HepG2 (cell line): ENCODE measurements around the gene DHX16. TPM values are rescaled to one million over a fixed set of nuclear protein-coding genes. Genes with fewer than 3 reads are reported as not detected.

Source experiments
- DRAP1 ChIP-seq: IDR thresholded peaks from 2 replicates; pipeline ENCODE4 v1.6.1; 2016; ENCODE audit warnings: missing genetic modification reagents, missing compliant biosample characterization
- GATAD2A ChIP-seq: IDR thresholded peaks from 2 replicates; pipeline ENCODE4 v1.6.1; 2016
- HOXA7 ChIP-seq: sonication (generic); formaldehyde crosslinking; IDR thresholded peaks from 2 replicates; pipeline ENCODE4 v1.8.1; 2022; ENCODE audit warnings: mild to moderate bottlenecking, missing genetic modification reagents, moderate library complexity
- JUNB ChIP-seq: sonication (generic); formaldehyde crosslinking; IDR thresholded peaks from 2 replicates; pipeline ENCODE4 v1.8.0; 2022; ENCODE audit warnings: missing genetic modification reagents, mild to moderate bottlenecking, borderline replicate concordance
- JUND ChIP-seq: sonication (generic); formaldehyde crosslinking; IDR thresholded peaks from 2 replicates; pipeline ENCODE4 v1.8.0; 2022; ENCODE audit warnings: mild to moderate bottlenecking, missing genetic modification reagents
- MZF1 ChIP-seq: sonication (generic); formaldehyde crosslinking; IDR thresholded peaks from 2 replicates; pipeline ENCODE4 v1.8.1; 2023; ENCODE audit warnings: mild to moderate bottlenecking, missing genetic modification reagents, borderline replicate concordance
- RERE ChIP-seq: IDR thresholded peaks from 2 replicates; pipeline ENCODE4 v1.6.1; 2016; ENCODE audit warnings: low read depth, missing genetic modification reagents, missing compliant biosample characterization
- SP2 ChIP-seq: sonication (generic); formaldehyde crosslinking; IDR thresholded peaks from 2 replicates; pipeline ENCODE4 v1.5.1; 2020; ENCODE audit warnings: mild to moderate bottlenecking, missing genetic modification reagents
- ZBED4 ChIP-seq: sonication (generic); formaldehyde crosslinking; IDR thresholded peaks from 2 replicates; pipeline ENCODE4 v1.4.0; 2020; ENCODE audit warnings: missing genetic modification reagents, borderline replicate concordance
- ZFP41 ChIP-seq: sonication (generic); formaldehyde crosslinking; IDR thresholded peaks from 2 replicates; pipeline ENCODE4 v1.4.0; 2020; ENCODE audit warnings: mild to moderate bottlenecking, missing genetic modification reagents, borderline replicate concordance
- ZNF136 ChIP-seq: sonication (generic); formaldehyde crosslinking; IDR thresholded peaks from 2 replicates; pipeline ENCODE4 v1.8.1; 2022; ENCODE audit warnings: low read depth, mild to moderate bottlenecking, moderate library complexity, missing genetic modification reagents
- ZNF292 ChIP-seq: sonication (generic); formaldehyde crosslinking; IDR thresholded peaks from 2 replicates; pipeline ENCODE4 v1.8.1; 2022; ENCODE audit warnings: mild to moderate bottlenecking, low read depth, missing genetic modification reagents, borderline replicate concordance
- ZNF557 ChIP-seq: sonication (generic); formaldehyde crosslinking; IDR thresholded peaks from 2 replicates; pipeline ENCODE4 v1.4.0; 2020; ENCODE audit warnings: missing genetic modification reagents
- ZNF558 ChIP-seq: sonication (generic); formaldehyde crosslinking; IDR thresholded peaks from 2 replicates; pipeline ENCODE4 v1.9.0; 2022; ENCODE audit warnings: mild to moderate bottlenecking, missing genetic modification reagents, borderline replicate concordance
- ZSCAN25 ChIP-seq: sonication (generic); formaldehyde crosslinking; IDR thresholded peaks from 2 replicates; pipeline ENCODE4 v1.8.0; 2022; ENCODE audit warnings: mild to moderate bottlenecking, missing genetic modification reagents
- polyA plus RNA-seq, 8 experiments: library from polyadenylated mRNA; depleted of rRNA in 3 of 8; stranded (reverse) in 7 of 8; unstranded in 1 of 8; fragments of >200 nt; fragmentation: Illumina TruSeq in 4 of 8; extraction: Trizol in 4 of 8; gene quantifications; 2 replicates each; pipeline versions ENCODE4 v1.2.1 to v1.2.3, GENCODE V29; 2011 to 2016; ENCODE audit warnings: low read depth in 4 of 8, missing spikeins in 1 of 8, mixed read lengths in 1 of 8; ENCODE audit not compliant: insufficient read depth in 1 of 8
- total RNA-seq, 5 experiments: library from RNA; depleted of rRNA; stranded (reverse); fragments of >200 nt; fragmentation: Illumina TruSeq; extraction: Trizol; gene quantifications; 2 replicates each; pipeline ENCODE4 v1.2.3, GENCODE V29; 2016; ENCODE audit warnings: low read depth in 1 of 5
- TF ChIP-seq, protein P1 (sequence below): sonication (generic); formaldehyde crosslinking; IDR thresholded peaks from 2 replicates; pipeline ENCODE4 v1.4.0; 2020; ENCODE audit warnings: mild to moderate bottlenecking, missing genetic modification reagents, borderline replicate concordance

The DHX16 gene
- total and polyA plus RNA-seq, 2 of the 13 experiments (the other 11 are each of a cell fraction or from before 2014, with no cell fraction given), result 57.0 to 58.5 TPM

- TF ChIP-seq RERE, result peak; percentile 88
- TF ChIP-seq ZBED4, result peak; percentile 87
- peak; percentile 60; the same call in 1 of the 2 replicates for TF ChIP-seq ZNF136 (CRISPR knock-in tag)
- TF ChIP-seq, protein P1, sequence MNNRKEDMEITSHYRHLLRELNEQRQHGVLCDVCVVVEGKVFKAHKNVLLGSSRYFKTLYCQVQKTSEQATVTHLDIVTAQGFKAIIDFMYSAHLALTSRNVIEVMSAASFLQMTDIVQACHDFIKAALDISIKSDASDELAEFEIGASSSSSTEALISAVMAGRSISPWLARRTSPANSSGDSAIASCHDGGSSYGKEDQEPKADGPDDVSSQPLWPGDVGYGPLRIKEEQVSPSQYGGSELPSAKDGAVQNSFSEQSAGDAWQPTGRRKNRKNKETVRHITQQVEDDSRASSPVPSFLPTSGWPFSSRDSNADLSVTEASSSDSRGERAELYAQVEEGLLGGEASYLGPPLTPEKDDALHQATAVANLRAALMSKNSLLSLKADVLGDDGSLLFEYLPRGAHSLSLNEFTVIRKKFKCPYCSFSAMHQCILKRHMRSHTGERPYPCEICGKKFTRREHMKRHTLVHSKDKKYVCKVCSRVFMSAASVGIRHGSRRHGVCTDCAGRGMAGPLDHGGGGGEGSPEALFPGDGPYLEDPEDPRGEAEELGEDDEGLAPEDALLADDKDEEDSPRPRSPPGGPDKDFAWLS (CRISPR knock-in tag), result no peak; the same call in 1 of the 2 replicates
- peak; percentile 93 for TF ChIP-seq ZNF557
- peak; percentile 63; the same call in 1 of the 2 replicates for TF ChIP-seq ZFP41
- peak; percentile 66; the same call in 1 of the 2 replicates for TF ChIP-seq JUNB (CRISPR knock-in tag)
- TF ChIP-seq JUND (CRISPR knock-in tag), result peak; percentile 87
- TF ChIP-seq MZF1 (CRISPR knock-in tag), result no peak
- peak; percentile 93 for TF ChIP-seq GATAD2A (CRISPR knock-in tag)
- no peak for TF ChIP-seq ZNF292 (CRISPR knock-in tag)
- peak; percentile 98 for TF ChIP-seq DRAP1 (CRISPR knock-in tag)
- no peak for TF ChIP-seq HOXA7 (CRISPR knock-in tag)
- TF ChIP-seq SP2 (CRISPR knock-in tag), result peak; percentile 96
- peak; percentile 63; the same call in 1 of the 2 replicates for TF ChIP-seq ZSCAN25
- TF ChIP-seq ZNF558 (CRISPR knock-in tag), result no peak
These were observed 44.5 kb upstream of the DHX16 start, which contains the start of gene MDC1 (continued) for GRCh38 chr6:30717129-30717844.
